ENCODE results near the gene COX19.

Gene COX19

GRCh38 chr7:985915-986741 lies 10.8 kb upstream of the COX19 start:
- no peak for TF ChIP-seq CTCF (IDR thresholded peaks at IDR 0.05)

GRCh38 chr7:985127-985416 lies 9.7 kb upstream of the COX19 start:
- no peak for TF ChIP-seq CTCF (IDR thresholded peaks at IDR 0.05)

DNA sequence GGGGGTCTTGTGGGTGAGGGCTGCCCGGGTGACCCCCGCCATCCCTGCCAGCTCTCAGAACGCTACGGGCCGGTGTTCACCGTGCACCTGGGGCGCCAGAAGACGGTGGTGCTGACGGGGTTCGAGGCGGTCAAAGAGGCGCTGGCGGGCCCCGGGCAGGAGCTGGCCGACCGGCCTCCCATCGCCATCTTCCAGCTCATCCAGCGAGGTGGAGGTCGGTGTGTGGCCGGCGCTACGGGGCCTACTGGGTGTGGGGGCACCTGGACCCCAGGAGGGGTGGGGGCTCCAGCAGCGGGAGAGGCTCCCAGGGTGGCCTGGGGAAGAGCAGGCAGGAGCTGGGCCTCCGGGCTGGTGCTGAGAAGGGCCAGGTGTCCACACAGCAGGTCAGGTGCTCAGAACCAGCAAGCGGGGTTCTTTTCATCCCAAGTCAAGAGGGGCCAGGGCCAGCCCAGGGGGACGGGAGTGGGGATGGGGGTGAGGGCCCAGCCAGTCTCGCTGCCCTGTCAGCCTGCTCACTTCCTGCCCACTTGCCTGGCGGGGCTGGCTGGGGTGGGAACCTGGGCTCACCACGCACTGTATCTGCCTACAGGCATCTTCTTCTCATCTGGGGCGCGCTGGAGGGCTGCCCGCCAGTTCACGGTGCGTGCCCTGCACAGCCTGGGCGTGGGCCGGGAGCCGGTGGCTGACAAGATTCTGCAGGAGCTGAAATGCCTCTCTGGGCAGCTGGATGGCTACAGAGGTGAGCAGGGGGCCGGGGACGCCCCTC lies 9.2 kb upstream of the COX19 start:
- TF ChIP-seq CTCF (IDR thresholded peaks at IDR 0.05), result no peak

DNA sequence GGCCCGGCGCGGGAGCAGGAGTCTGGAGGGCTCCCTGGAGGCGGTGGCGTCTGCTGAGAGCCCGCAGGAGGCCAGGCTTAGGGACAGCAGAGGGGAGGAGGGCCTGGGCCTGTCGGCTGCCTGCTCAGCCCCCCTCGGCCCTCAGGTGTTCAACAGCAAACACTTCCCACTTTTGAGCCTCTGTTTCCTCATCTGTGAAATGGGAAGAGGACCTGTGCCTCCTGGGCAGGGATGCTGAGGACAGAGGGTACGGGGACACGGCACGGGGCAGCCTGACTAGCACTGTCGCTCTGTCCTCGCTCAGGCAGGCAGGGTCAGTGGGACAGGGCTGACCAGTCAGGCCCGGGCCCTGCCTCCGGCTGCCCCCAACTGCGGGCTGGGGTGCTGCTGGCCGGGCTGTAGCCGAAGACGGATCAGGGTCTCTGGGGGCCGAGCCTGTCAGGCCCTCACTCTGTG lies 8.3 kb upstream of the COX19 start:
- no peak for TF ChIP-seq CTCF (IDR thresholded peaks at IDR 0.05)

GRCh38 chr7:983004-983615 lies 7.8 kb upstream of the COX19 start, which contains the start of gene CYP2W1:
Gene CYP2W1, plus strand, starts transcription at chr7:983181. Its CDS starts 31 bp downstream, at chr7:983212.
- TF ChIP-seq CTCF (IDR thresholded peaks at IDR 0.05), result no peak

DNA sequence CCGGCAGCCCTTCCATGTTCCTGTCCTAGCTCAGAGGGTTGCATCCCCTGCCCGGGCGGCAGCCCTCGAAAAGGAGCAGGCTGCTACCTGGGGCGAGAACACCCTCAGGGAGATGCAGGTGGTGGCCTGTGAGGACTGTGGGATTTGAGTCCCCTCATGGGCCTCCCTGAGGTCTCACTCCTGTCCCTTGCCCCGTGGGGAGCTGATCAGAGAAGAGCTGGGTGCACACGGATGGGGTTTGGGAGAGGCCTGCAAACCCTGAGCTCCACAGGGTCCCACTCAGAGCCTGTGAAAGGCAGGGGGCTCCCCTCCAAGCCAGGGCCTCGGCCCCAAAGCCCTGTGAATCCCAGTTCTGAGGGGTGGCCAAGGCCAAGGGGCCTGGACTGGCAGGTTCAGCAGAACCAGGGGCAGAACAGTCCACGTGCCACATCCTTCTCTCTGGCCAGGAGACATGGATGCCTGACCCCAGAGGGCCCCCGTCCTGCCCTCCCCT lies 7.2 kb upstream of the COX19 start:
- TF ChIP-seq CTCF (IDR thresholded peaks at IDR 0.05), result no peak

GRCh38 chr7:981793-982510 lies 6.6 kb upstream of the COX19 start:
- TF ChIP-seq CTCF (IDR thresholded peaks at IDR 0.05), result no peak

Data from LNCAP (cell line).